Osteocyte (in vitro differentiated cells): ENCODE data around the gene PTPRN2. TPM values are rescaled to one million over a fixed set of nuclear protein-coding genes. Genes with fewer than 3 reads are reported as not detected.

Experiments
- DNase-seq: peaks from one replicate; pipeline ENCODE4 v3.0.0; 2021; ENCODE audit warnings: mixed read lengths; ENCODE audit not compliant: unreplicated experiment; ENCODE audit errors: extremely low spot score
- H3K27ac Mint-ChIP-seq: one replicate; pipeline ENCODE4 v1.8.0; 2021; ENCODE audit warnings: mild to moderate bottlenecking, mixed read lengths; ENCODE audit not compliant: unreplicated experiment
- H3K27me3 Mint-ChIP-seq: one replicate; pipeline ENCODE4 v1.8.0; 2021; ENCODE audit warnings: mixed read lengths; ENCODE audit not compliant: unreplicated experiment
- H3K36me3 Mint-ChIP-seq: one replicate; pipeline ENCODE4 v1.8.0; 2021; ENCODE audit warnings: mixed read lengths; ENCODE audit not compliant: unreplicated experiment
- H3K4me1 Mint-ChIP-seq: one replicate; pipeline ENCODE4 v1.8.0; 2021; ENCODE audit warnings: mixed read lengths; ENCODE audit not compliant: unreplicated experiment
- H3K4me3 Mint-ChIP-seq: one replicate; pipeline ENCODE4 v1.8.0; 2021; ENCODE audit warnings: mild to moderate bottlenecking, moderate library complexity, mixed read lengths; ENCODE audit not compliant: unreplicated experiment
- H3K9me3 Mint-ChIP-seq: one replicate; pipeline ENCODE4 v1.8.0; 2021; ENCODE audit warnings: mixed read lengths; ENCODE audit not compliant: unreplicated experiment
- CTCF ChIP-seq: fragments of 200-600 bp; sonication (generic); IDR thresholded peaks from 2 replicates; pipeline ENCODE4 v1.5.0; 2021; ENCODE audit warnings: antibody characterized with exemption, mild to moderate bottlenecking, moderate library complexity
- total RNA-seq: library from RNA; stranded (reverse); gene quantifications from 2 replicates; pipeline ENCODE4 v1.2.1, GENCODE V29; 2021

The PTPRN2 gene
- total RNA-seq, 1 donor from 2014 or later, result 0.59 TPM

- TF ChIP-seq CTCF, result no peak
- Mint-ChIP-seq H3K27me3 (no peaks in the 10 kb centered on the region), H3K4me3 (no peak overlapping the region), H3K36me3 (peaks cover 1% of the 10 kb centered on the region), H3K27ac (no peak overlapping the region), H3K9me3 (peaks cover 24% of the 10 kb centered on the region), H3K4me1 (no peaks in the 10 kb centered on the region)
- DNase-seq, result no peak
Measured at GRCh38 chr7:158084555-158084954, 503.1 kb downstream of the PTPRN2 start.

- Mint-ChIP-seq H3K4me3 (no peak overlapping the region), H3K27ac (no peak overlapping the region)
- no peak for TF ChIP-seq CTCF
Measured at GRCh38 chr7:158083526-158084310, 503.9 kb downstream of the PTPRN2 start.

GRCh38 chr7:158082761-158083160 is 504.9 kb downstream of the PTPRN2 start:
- H3K36me3 Mint-ChIP-seq, result peaks cover 1% of the 10 kb centered on the region
- no peak overlapping the region for H3K4me3 Mint-ChIP-seq
- no peaks in the 10 kb centered on the region for H3K27me3 Mint-ChIP-seq
- H3K9me3 Mint-ChIP-seq, result peaks cover 32% of the 10 kb centered on the region
- H3K27ac Mint-ChIP-seq, result no peak overlapping the region
- no peaks in the 10 kb centered on the region for H3K4me1 Mint-ChIP-seq
- DNase-seq, result no peak
- no peak for TF ChIP-seq CTCF

More at GRCh38 chr7:158083526-158084310, 503.9 kb downstream of the PTPRN2 start:
- Mint-ChIP-seq H3K36me3 (peaks cover 1% of the 10 kb centered on the region), H3K9me3 (peaks cover 24% of the 10 kb centered on the region), H3K4me1 (no peaks in the 10 kb centered on the region), H3K27me3 (no peaks in the 10 kb centered on the region)
- DNase-seq, result no peak

- no peaks in the 10 kb centered on the region for H3K27me3 Mint-ChIP-seq
- H3K36me3 Mint-ChIP-seq, result peaks cover 1% of the 10 kb centered on the region
- H3K4me1 Mint-ChIP-seq, result no peaks in the 10 kb centered on the region
- no peak for DNase-seq
- TF ChIP-seq CTCF, result no peak
- H3K27ac Mint-ChIP-seq, result no peak overlapping the region
- H3K4me3 Mint-ChIP-seq, result no peak overlapping the region
- peaks cover 24% of the 10 kb centered on the region for H3K9me3 Mint-ChIP-seq
Measured at GRCh38 chr7:158080899-158081445, 506.7 kb downstream of the PTPRN2 start.
